ENCODE measurements around the gene SLFN12L. TPM values are rescaled to one million over a fixed set of nuclear protein-coding genes. Genes with fewer than 3 reads are reported as not detected.

Gene SLFN12L
- total and polyA plus RNA-seq, 9 of the 15 experiments (the other 6 are each of a cell fraction or from before 2014, with no cell fraction given): 0.04 to 0.31 (median 0.08) TPM; not detected in 3

DNA sequence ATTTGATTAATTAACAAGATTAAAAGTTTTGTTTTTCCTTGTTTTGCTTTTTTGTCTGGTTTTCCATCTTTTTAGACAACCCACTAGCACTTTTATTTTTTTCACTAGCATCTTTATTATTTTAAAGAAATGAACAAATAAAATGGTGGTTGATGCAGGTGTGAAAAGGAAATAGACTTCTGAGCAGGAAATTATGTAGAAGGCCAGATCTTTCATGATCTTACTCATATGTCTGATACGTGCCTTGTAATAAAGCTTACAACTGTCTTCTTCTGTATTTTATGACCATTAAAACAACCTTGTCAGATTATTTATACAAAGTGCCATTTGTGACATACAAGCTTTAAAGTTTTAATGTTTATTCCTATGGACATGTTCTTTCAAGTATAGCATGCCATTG, 6.3 kb downstream of the SLFN12L start (continued):
- TF ChIP-seq, protein P1, sequence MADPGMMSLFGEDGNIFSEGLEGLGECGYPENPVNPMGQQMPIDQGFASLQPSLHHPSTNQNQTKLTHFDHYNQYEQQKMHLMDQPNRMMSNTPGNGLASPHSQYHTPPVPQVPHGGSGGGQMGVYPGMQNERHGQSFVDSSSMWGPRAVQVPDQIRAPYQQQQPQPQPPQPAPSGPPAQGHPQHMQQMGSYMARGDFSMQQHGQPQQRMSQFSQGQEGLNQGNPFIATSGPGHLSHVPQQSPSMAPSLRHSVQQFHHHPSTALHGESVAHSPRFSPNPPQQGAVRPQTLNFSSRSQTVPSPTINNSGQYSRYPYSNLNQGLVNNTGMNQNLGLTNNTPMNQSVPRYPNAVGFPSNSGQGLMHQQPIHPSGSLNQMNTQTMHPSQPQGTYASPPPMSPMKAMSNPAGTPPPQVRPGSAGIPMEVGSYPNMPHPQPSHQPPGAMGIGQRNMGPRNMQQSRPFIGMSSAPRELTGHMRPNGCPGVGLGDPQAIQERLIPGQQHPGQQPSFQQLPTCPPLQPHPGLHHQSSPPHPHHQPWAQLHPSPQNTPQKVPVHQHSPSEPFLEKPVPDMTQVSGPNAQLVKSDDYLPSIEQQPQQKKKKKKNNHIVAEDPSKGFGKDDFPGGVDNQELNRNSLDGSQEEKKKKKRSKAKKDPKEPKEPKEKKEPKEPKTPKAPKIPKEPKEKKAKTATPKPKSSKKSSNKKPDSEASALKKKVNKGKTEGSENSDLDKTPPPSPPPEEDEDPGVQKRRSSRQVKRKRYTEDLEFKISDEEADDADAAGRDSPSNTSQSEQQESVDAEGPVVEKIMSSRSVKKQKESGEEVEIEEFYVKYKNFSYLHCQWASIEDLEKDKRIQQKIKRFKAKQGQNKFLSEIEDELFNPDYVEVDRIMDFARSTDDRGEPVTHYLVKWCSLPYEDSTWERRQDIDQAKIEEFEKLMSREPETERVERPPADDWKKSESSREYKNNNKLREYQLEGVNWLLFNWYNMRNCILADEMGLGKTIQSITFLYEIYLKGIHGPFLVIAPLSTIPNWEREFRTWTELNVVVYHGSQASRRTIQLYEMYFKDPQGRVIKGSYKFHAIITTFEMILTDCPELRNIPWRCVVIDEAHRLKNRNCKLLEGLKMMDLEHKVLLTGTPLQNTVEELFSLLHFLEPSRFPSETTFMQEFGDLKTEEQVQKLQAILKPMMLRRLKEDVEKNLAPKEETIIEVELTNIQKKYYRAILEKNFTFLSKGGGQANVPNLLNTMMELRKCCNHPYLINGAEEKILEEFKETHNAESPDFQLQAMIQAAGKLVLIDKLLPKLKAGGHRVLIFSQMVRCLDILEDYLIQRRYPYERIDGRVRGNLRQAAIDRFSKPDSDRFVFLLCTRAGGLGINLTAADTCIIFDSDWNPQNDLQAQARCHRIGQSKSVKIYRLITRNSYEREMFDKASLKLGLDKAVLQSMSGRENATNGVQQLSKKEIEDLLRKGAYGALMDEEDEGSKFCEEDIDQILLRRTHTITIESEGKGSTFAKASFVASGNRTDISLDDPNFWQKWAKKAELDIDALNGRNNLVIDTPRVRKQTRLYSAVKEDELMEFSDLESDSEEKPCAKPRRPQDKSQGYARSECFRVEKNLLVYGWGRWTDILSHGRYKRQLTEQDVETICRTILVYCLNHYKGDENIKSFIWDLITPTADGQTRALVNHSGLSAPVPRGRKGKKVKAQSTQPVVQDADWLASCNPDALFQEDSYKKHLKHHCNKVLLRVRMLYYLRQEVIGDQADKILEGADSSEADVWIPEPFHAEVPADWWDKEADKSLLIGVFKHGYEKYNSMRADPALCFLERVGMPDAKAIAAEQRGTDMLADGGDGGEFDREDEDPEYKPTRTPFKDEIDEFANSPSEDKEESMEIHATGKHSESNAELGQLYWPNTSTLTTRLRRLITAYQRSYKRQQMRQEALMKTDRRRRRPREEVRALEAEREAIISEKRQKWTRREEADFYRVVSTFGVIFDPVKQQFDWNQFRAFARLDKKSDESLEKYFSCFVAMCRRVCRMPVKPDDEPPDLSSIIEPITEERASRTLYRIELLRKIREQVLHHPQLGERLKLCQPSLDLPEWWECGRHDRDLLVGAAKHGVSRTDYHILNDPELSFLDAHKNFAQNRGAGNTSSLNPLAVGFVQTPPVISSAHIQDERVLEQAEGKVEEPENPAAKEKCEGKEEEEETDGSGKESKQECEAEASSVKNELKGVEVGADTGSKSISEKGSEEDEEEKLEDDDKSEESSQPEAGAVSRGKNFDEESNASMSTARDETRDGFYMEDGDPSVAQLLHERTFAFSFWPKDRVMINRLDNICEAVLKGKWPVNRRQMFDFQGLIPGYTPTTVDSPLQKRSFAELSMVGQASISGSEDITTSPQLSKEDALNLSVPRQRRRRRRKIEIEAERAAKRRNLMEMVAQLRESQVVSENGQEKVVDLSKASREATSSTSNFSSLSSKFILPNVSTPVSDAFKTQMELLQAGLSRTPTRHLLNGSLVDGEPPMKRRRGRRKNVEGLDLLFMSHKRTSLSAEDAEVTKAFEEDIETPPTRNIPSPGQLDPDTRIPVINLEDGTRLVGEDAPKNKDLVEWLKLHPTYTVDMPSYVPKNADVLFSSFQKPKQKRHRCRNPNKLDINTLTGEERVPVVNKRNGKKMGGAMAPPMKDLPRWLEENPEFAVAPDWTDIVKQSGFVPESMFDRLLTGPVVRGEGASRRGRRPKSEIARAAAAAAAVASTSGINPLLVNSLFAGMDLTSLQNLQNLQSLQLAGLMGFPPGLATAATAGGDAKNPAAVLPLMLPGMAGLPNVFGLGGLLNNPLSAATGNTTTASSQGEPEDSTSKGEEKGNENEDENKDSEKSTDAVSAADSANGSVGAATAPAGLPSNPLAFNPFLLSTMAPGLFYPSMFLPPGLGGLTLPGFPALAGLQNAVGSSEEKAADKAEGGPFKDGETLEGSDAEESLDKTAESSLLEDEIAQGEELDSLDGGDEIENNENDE (IDR thresholded peaks at IDR 0.05; ENCODE audit: low read depth, low read length): no peak
- TF ChIP-seq, protein P2, sequence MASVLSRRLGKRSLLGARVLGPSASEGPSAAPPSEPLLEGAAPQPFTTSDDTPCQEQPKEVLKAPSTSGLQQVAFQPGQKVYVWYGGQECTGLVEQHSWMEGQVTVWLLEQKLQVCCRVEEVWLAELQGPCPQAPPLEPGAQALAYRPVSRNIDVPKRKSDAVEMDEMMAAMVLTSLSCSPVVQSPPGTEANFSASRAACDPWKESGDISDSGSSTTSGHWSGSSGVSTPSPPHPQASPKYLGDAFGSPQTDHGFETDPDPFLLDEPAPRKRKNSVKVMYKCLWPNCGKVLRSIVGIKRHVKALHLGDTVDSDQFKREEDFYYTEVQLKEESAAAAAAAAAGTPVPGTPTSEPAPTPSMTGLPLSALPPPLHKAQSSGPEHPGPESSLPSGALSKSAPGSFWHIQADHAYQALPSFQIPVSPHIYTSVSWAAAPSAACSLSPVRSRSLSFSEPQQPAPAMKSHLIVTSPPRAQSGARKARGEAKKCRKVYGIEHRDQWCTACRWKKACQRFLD (CRISPR knock-in tag; IDR thresholded peaks at IDR 0.05): no peak
- TF ChIP-seq ZNF311 (CRISPR knock-in tag; IDR thresholded peaks at IDR 0.05) (no peak), ETV6 (IDR thresholded peaks at IDR 0.05; ENCODE audit: borderline replicate concordance in 1 of 2, low read depth in 2 of 2, low read length in 1 of 2) (no peak), ETV6 (CRISPR knock-in tag; IDR thresholded peaks at IDR 0.05; ENCODE audit: borderline replicate concordance) (no peak), PCBP1 (IDR thresholded peaks at IDR 0.05; ENCODE audit: low read depth, low read length, poor library complexity, severe bottlenecking) (no peak), FOXK2 (conservative IDR thresholded peaks at IDR 0.05 in 1 of 2, IDR thresholded peaks at IDR 0.05 in 1 of 2; ENCODE audit: low read depth in 2 of 2) (no peak), ZNF584 (CRISPR knock-in tag; IDR thresholded peaks at IDR 0.05; ENCODE audit: low read depth) (no peak), SMARCC2 (IDR thresholded peaks at IDR 0.05; ENCODE audit: low read depth) (no peak)
- TF ChIP-seq, protein P3, sequence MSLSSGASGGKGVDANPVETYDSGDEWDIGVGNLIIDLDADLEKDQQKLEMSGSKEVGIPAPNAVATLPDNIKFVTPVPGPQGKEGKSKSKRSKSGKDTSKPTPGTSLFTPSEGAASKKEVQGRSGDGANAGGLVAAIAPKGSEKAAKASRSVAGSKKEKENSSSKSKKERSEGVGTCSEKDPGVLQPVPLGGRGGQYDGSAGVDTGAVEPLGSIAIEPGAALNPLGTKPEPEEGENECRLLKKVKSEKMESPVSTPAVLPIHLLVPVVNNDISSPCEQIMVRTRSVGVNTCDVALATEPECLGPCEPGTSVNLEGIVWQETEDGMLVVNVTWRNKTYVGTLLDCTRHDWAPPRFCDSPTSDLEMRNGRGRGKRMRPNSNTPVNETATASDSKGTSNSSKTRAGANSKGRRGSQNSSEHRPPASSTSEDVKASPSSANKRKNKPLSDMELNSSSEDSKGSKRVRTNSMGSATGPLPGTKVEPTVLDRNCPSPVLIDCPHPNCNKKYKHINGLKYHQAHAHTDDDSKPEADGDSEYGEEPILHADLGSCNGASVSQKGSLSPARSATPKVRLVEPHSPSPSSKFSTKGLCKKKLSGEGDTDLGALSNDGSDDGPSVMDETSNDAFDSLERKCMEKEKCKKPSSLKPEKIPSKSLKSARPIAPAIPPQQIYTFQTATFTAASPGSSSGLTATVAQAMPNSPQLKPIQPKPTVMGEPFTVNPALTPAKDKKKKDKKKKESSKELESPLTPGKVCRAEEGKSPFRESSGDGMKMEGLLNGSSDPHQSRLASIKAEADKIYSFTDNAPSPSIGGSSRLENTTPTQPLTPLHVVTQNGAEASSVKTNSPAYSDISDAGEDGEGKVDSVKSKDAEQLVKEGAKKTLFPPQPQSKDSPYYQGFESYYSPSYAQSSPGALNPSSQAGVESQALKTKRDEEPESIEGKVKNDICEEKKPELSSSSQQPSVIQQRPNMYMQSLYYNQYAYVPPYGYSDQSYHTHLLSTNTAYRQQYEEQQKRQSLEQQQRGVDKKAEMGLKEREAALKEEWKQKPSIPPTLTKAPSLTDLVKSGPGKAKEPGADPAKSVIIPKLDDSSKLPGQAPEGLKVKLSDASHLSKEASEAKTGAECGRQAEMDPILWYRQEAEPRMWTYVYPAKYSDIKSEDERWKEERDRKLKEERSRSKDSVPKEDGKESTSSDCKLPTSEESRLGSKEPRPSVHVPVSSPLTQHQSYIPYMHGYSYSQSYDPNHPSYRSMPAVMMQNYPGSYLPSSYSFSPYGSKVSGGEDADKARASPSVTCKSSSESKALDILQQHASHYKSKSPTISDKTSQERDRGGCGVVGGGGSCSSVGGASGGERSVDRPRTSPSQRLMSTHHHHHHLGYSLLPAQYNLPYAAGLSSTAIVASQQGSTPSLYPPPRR (CRISPR knock-in tag; IDR thresholded peaks at IDR 0.05; ENCODE audit: borderline replicate concordance): no peak

Data from K562 (cell line).